ENCODE data around the gene NOL7. TPM values are rescaled to one million over a fixed set of nuclear protein-coding genes. Genes with fewer than 3 reads are reported as not detected.
A peak's percentile ranks its signal among the peaks of the same experiment; 100 is the strongest.

Gene NOL7
- total RNA-seq, 2 experiments from 2014 or later = 54.0 to 57.8 TPM

DNA sequence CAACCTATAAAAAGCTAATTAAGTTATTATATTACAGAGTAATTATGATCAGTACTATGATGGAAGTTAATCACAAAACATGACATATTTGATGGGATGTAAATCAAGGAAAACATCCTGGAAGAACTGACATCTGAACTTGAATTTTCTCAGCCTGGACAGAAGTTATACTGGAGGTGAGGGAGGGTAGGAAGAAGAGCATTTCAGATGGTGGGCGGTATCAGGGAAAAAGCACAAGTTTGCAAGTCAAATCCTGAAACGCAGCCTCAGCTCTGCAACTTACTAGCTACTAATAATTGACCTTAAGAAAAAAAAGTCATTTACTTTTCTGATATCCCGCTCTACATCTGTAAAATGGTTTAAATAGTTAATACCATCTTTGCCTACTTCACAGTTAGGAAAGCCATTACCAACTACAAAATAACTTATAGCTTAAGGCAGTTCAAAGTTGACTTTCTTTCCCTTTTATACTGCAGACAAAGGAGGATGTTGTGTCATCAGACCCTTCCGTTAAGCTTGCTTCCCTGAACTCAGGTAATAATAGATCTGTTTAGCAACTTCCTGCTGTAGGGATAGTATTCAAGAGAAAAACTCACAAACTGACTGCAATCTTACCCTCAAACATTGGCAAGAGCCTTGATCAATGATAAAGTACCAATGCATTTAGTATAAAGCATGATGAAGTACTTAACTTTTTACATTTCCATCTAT lies 21.0 kb downstream of the NOL7 start:
- Mint-ChIP-seq H3K27ac (peak overlapping the region; percentile 76), H3K36me3 (ENCODE audit: low read depth) (peaks cover 67% of the 10 kb centered on the region), H3K9me3 (no peaks in the 10 kb centered on the region), H3K4me1 (peaks cover 27% of the 10 kb centered on the region), H3K27me3 (no peaks in the 10 kb centered on the region), H3K4me3 (peak overlapping the region; percentile 2)
- DNase-seq = no peak
- ChIA-PET POLR2A (interaction anchor here (0.9 to 4.5 kb wide), 6 partner anchors 12 to 128 kb away, joined by 3 to 24 read pairs (median 4); partner anchors contain the start of genes NOL7 and RANBP9), CTCF (interaction anchor here (1.0 to 2.6 kb wide), 3 partner anchors 11 to 173 kb away, joined by 3 to 12 read pairs (median 6); partner anchors contain the start of gene NOL7)

DNA sequence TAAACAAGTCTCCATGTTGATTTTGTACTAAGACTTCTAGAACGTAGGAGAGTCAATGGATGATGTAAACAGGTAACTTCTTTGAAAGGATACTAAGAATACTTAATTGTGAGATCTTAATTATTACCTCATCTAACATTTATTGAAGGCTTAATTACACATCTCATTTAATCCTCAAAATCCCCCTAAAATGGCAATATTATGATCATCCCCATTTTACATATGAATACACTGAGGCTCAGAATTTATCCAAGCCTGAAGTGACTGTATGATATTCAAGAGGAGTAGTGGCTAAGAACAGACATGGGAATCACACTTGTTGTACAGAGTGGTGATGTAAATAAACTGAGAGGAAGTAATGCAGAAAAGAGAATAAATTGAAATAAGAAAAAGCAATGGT lies 22.9 kb downstream of the NOL7 start:
- H3K4me1 Mint-ChIP-seq = peaks cover 27% of the 10 kb centered on the region
- ChIA-PET POLR2A (interaction anchor here (4.5 kb wide), 1 partner anchor 22 kb away, joined by 24 read pairs; the partner anchor contains the start of gene NOL7), CTCF (interaction anchor here (1.7 kb wide), 1 partner anchor 72 kb away, joined by 5 read pairs; no protein-coding TSS in a partner anchor)
- no peak for DNase-seq
- no peak overlapping the region for H3K27ac Mint-ChIP-seq
- H3K36me3 Mint-ChIP-seq (ENCODE audit: low read depth) = peaks cover 62% of the 10 kb centered on the region
- no peaks in the 10 kb centered on the region for H3K27me3 Mint-ChIP-seq
- H3K9me3 Mint-ChIP-seq = no peaks in the 10 kb centered on the region
- H3K4me3 Mint-ChIP-seq = no peak overlapping the region

DNA sequence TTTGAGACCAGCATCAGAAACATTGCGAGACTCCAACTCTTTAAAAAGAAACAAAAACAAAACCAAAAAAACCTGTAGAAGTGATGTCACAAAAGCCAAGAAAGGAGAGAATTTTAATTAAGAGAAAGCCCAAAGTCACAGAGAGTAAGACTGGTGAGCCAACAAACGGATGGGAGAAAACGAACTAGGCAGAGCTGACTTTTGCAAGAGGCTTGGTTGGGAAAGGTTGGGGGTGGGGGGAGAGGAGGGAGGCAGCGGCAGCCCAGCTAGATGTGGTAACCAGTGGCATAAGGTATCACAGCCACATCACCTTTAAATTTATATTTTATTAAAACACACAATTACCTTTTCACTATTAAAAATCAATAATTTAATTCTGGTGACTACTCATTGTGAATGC lies 23.5 kb downstream of the NOL7 start:
- Mint-ChIP-seq H3K4me3 (no peak overlapping the region), H3K27ac (no peak overlapping the region), H3K4me1 (peaks cover 30% of the 10 kb centered on the region), H3K9me3 (no peaks in the 10 kb centered on the region), H3K27me3 (no peaks in the 10 kb centered on the region), H3K36me3 (ENCODE audit: low read depth) (peaks cover 66% of the 10 kb centered on the region)
- DNase-seq = no peak
- CTCF ChIA-PET = interaction anchor here (1.7 kb wide), 1 partner anchor 71 kb away, joined by 5 read pairs; no protein-coding TSS in a partner anchor
- POLR2A ChIA-PET = no interaction called here

DNA sequence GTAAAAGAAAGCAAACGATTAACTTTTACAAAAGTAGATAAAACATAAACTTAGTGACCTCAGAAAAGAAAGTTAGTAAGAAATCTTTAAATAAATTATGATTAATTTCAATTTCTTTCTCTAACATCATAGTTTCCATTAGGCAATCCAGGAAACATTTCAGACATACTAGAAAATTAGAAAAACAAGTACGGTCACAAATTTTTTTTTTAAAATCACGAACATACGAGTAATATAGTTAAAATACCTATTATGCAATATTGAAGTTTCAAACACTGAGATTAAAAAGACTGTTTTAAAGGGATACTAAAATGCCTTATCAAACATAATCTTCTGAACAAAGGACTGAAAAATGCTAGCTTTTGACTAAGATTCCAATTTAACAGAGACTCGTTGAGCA lies 26.2 kb downstream of the NOL7 start:
- Mint-ChIP-seq H3K27ac (no peak overlapping the region), H3K36me3 (ENCODE audit: low read depth) (peaks cover 48% of the 10 kb centered on the region), H3K9me3 (no peaks in the 10 kb centered on the region), H3K27me3 (no peaks in the 10 kb centered on the region), H3K4me3 (no peak overlapping the region), H3K4me1 (peaks cover 18% of the 10 kb centered on the region)
- ChIA-PET POLR2A (interaction anchor here (1.2 to 1.9 kb wide), 3 partner anchors 25 to 70 kb away, joined by 3 to 5 read pairs (median 5); partner anchors contain the start of gene RANBP9), CTCF (no interaction called here)
- no peak for DNase-seq

DNA sequence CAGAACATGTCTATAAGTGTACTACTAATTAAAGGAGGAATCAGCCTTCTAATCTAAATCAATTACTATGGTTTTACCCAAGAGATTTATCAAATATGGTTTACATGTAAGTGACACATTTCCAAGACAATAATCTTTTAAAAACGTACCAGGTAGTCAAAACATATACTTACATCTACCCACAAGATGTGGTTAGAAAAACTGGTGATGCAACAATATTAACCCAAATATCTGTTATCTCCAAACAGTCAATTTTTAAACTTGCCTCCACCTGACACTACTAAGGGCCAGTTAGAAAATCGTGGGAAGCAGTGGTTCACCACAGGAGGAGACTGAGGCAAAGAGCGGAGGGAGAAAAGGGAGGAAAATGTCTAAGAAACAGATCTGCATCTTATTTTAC lies 28.0 kb downstream of the NOL7 start:
- peaks cover 7% of the 10 kb centered on the region for H3K4me1 Mint-ChIP-seq
- CTCF ChIA-PET = no interaction called here
- DNase-seq = no peak
- no peak overlapping the region for H3K4me3 Mint-ChIP-seq
- H3K27ac Mint-ChIP-seq = no peak overlapping the region
- H3K9me3 Mint-ChIP-seq = no peaks in the 10 kb centered on the region
- H3K36me3 Mint-ChIP-seq (ENCODE audit: low read depth) = peaks cover 35% of the 10 kb centered on the region
- H3K27me3 Mint-ChIP-seq = no peaks in the 10 kb centered on the region
- POLR2A ChIA-PET = interaction anchor here (0.9 to 1.9 kb wide), 2 partner anchors 39 to 66 kb away, joined by 3 to 5 read pairs; no protein-coding TSS in a partner anchor

DNA sequence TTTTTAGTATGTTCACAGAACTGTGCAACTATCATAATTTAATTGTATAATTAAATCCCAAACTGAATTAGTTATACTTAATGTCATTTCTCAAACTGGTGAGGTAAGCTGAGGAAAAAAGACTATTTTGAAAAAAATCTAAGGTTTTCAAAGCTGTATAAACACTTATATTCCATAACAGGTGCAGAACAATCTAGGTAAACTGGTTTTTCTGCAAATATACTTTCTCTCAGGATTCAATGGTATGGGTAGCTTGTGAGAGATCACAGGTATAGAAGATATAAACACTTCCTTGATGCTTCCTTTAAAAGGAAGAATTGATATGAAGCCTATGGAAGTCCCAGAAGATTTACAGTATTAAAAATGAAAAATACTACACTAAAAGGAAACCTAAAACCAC lies 33.7 kb downstream of the NOL7 start:
- Mint-ChIP-seq H3K4me3 (no peak overlapping the region), H3K4me1 (peaks cover 8% of the 10 kb centered on the region), H3K27ac (no peak overlapping the region), H3K36me3 (ENCODE audit: low read depth) (peaks cover 32% of the 10 kb centered on the region), H3K9me3 (no peaks in the 10 kb centered on the region), H3K27me3 (no peaks in the 10 kb centered on the region)
- DNase-seq = no peak
- ChIA-PET CTCF (interaction anchor here (0.5 to 1.7 kb wide), 6 partner anchors 24 to 346 kb away, joined by 3 to 8 read pairs (median 4); partner anchors contain the start of gene NOL7), POLR2A (interaction anchor here (0.6 to 1.6 kb wide), 4 partner anchors 9 to 63 kb away, joined by 3 to 6 read pairs (median 3); partner anchors contain the start of gene NOL7)

DNA sequence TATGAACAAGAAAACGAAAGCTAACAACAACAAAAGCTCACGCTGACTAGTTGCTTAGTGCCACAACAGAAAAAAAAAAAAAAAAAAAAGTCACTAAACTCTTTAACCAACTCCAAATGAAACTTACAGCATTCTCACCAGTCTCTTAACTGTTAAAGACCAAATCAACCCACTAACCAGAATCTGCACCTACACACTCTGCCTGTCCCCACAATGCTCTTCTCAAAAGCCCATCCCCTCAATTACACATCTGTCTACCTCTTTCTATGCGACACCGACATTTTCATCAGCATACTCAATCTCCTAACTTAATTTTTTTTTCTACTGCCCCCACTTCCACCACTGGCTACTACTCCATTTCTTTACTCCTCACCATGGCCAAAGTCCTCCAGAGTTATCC lies 34.3 kb downstream of the NOL7 start:
- peaks cover 33% of the 10 kb centered on the region for H3K36me3 Mint-ChIP-seq (ENCODE audit: low read depth)
- POLR2A ChIA-PET = interaction anchor here (0.6 to 1.6 kb wide), 4 partner anchors 9 to 63 kb away, joined by 3 to 6 read pairs (median 3); partner anchors contain the start of gene NOL7
- H3K4me3 Mint-ChIP-seq = peak overlapping the region; percentile 3
- peak overlapping the region; percentile 3 for H3K27ac Mint-ChIP-seq
- H3K9me3 Mint-ChIP-seq = no peaks in the 10 kb centered on the region
- no peak for DNase-seq
- peaks cover 8% of the 10 kb centered on the region for H3K4me1 Mint-ChIP-seq
- CTCF ChIA-PET = interaction anchor here (0.7 to 1.7 kb wide), 4 partner anchors 25 to 347 kb away, joined by 3 to 8 read pairs (median 4); partner anchors contain the start of gene NOL7
- H3K27me3 Mint-ChIP-seq = no peaks in the 10 kb centered on the region

DNA sequence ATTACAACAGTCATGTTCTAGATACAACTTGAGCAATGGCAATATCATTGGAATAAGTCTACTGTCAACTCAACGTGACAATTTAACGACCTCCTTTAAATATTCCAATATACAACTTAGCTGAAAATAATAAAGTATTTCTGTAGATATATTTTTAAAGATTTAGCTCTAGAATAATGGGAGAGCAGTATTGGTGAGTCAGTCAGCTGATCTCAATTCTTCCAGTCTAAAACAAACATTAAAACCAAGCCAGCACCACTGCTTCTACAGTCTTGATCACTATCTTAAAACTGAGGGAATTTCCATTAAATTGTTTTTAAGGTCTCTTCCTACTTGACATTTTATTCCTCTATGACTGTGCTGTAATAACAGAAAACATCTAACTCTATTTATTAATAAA lies 38.2 kb downstream of the NOL7 start:
- H3K27ac Mint-ChIP-seq = no peak overlapping the region
- peaks cover 44% of the 10 kb centered on the region for H3K36me3 Mint-ChIP-seq (ENCODE audit: low read depth)
- DNase-seq = no peak
- H3K4me1 Mint-ChIP-seq = peaks cover 14% of the 10 kb centered on the region
- ChIA-PET POLR2A (interaction anchor here (0.9 kb wide), 1 partner anchor 42 kb away, joined by 3 read pairs; no protein-coding TSS in a partner anchor), CTCF (interaction anchor here (1.9 kb wide), 1 partner anchor 28 kb away, joined by 4 read pairs; no protein-coding TSS in a partner anchor)
- H3K4me3 Mint-ChIP-seq = no peak overlapping the region
- H3K9me3 Mint-ChIP-seq = no peaks in the 10 kb centered on the region
- no peaks in the 10 kb centered on the region for H3K27me3 Mint-ChIP-seq

DNA sequence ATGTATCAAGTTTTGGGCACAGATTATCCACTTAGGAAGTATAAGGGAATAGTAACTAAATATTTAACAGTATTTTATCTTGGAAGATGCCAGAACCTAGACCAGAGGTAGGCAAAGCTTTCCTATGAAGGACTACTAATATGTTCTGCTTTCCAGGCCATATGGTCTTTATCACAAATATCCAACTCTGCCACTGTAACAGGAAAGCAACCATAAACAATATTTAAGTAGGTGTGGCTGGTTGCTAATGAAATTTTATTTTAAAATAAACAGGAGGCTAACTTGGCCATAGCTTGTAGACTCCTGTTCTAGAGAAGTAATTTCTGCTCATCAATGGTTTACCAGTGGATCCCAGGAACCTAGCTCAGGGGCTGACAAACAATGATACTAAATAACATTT lies 39.4 kb downstream of the NOL7 start:
- CTCF ChIA-PET = no interaction called here
- H3K27me3 Mint-ChIP-seq = no peaks in the 10 kb centered on the region
- H3K36me3 Mint-ChIP-seq (ENCODE audit: low read depth) = peaks cover 37% of the 10 kb centered on the region
- H3K4me3 Mint-ChIP-seq = no peak overlapping the region
- no peak for DNase-seq
- peaks cover 8% of the 10 kb centered on the region for H3K4me1 Mint-ChIP-seq
- H3K9me3 Mint-ChIP-seq = no peaks in the 10 kb centered on the region
- POLR2A ChIA-PET = interaction anchor here (1.1 kb wide), 1 partner anchor 55 kb away, joined by 3 read pairs; no protein-coding TSS in a partner anchor
- no peak overlapping the region for H3K27ac Mint-ChIP-seq

DNA sequence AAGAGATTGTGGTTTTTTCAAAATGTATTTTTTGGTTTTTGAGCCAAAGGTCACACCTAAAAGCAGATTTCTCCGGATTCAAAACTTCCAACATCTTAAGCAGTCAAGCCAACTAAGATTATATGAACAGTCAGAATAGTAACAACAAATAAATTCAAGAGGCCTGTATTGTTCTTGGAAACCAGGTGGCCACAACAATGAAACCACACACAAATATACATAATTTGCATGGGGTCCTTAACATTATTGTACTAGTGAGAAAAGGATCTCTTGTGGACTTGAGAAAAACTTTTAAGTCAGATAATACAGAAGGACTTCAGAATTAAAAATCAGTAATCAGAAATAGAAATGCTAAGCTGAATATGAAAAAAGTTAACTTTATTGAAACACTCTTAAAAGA lies 40.6 kb downstream of the NOL7 start:
- Mint-ChIP-seq H3K4me3 (no peak overlapping the region), H3K4me1 (peaks cover 6% of the 10 kb centered on the region)

DNA sequence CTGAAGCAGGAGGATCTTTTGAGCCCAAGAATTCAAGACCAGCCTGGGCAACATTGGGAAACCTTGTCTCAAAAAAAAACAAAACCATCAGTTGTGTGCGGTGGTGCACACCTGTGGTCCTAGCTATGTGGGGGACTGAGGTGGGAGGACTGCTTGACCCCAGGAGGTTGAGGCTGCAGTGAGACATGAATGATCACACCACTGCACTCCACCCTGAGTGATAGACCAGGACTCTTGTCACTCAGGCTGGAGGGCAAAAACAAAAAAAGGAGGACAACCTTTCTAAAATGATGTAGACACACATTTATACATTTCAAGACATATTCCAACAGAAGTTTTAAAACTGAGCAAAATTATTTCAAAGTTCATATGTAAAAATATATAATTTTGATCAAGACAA lies 45.1 kb downstream of the NOL7 start:
- CTCF ChIA-PET = interaction anchor here (0.9 kb wide), 1 partner anchor 12 kb away, joined by 3 read pairs; no protein-coding TSS in a partner anchor
- H3K27me3 Mint-ChIP-seq = no peaks in the 10 kb centered on the region
- POLR2A ChIA-PET = interaction anchor here (0.9 kb wide), 1 partner anchor 21 kb away, joined by 3 read pairs; no protein-coding TSS in a partner anchor

More for the DNA sequence above, 40.6 kb downstream of the NOL7 start:
- CTCF ChIA-PET = interaction anchor here (1.2 kb wide), 1 partner anchor 31 kb away, joined by 4 read pairs; no protein-coding TSS in a partner anchor
- no peak for DNase-seq
- Mint-ChIP-seq H3K9me3 (no peaks in the 10 kb centered on the region), H3K36me3 (ENCODE audit: low read depth) (peaks cover 31% of the 10 kb centered on the region), H3K27ac (no peak overlapping the region), H3K27me3 (no peaks in the 10 kb centered on the region)
- POLR2A ChIA-PET = no interaction called here

DNA sequence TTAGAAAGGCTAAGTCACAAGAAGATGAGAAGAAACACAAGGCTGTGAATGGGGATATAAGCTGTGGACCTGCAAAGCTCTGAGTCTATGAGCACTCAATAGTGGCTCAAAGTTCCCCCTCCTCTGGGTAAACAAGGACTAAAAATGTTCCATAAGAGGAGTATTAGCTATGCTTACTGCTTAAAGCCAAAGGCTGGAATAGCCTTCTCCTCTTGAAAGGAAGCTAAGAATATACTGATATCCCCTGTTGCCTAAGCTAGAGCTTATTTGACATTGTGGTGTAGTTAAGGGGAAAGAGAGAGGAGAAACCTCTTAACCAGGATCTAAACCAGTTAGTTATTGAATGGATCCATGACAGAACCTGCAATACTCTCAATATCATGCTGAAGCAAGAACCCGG lies 45.8 kb downstream of the NOL7 start:
- Mint-ChIP-seq H3K27ac (no peak overlapping the region), H3K9me3 (no peaks in the 10 kb centered on the region), H3K4me1 (peaks cover 38% of the 10 kb centered on the region), H3K36me3 (ENCODE audit: low read depth) (peaks cover 12% of the 10 kb centered on the region), H3K4me3 (no peak overlapping the region), H3K27me3 (no peaks in the 10 kb centered on the region)
- CTCF ChIA-PET = interaction anchor here (0.9 kb wide), 1 partner anchor 12 kb away, joined by 3 read pairs; no protein-coding TSS in a partner anchor
- POLR2A ChIA-PET = interaction anchor here (0.9 kb wide), 1 partner anchor 20 kb away, joined by 3 read pairs; no protein-coding TSS in a partner anchor
- DNase-seq = no peak

More for the DNA sequence above, 45.1 kb downstream of the NOL7 start:
- no peak overlapping the region for H3K4me3 Mint-ChIP-seq
- H3K36me3 Mint-ChIP-seq (ENCODE audit: low read depth) = peaks cover 14% of the 10 kb centered on the region
- no peak for DNase-seq
- H3K9me3 Mint-ChIP-seq = no peaks in the 10 kb centered on the region
- H3K4me1 Mint-ChIP-seq = peaks cover 37% of the 10 kb centered on the region
- no peak overlapping the region for H3K27ac Mint-ChIP-seq

DNA sequence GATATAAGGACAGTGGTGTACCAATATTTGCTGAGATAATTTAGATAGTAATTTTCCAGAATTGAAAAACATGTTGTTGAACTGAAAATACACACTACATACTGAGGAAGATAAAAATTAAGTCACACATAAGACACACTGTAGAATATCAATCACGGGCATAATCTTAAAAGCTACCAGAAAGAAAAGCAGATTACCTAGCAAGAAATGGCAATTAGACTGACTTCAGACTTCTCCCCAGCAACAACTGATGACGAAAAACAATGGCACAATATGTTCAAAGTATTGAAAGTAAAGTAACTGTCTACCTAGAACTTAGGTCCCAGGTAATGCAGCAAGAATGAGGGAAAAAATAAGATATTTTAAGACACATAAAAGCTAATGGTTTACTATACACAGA lies 46.5 kb downstream of the NOL7 start:
- Mint-ChIP-seq H3K9me3 (no peaks in the 10 kb centered on the region), H3K4me1 (peaks cover 42% of the 10 kb centered on the region), H3K27ac (no peak overlapping the region), H3K4me3 (no peak overlapping the region), H3K27me3 (no peaks in the 10 kb centered on the region), H3K36me3 (ENCODE audit: low read depth) (peaks cover 10% of the 10 kb centered on the region)
- DNase-seq = no peak
- ChIA-PET POLR2A (interaction anchor here (1.1 kb wide), 1 partner anchor 13 kb away, joined by 3 read pairs; no protein-coding TSS in a partner anchor), CTCF (no interaction called here)
